Measurements from ENCODE around the gene NCK1.

DNA sequence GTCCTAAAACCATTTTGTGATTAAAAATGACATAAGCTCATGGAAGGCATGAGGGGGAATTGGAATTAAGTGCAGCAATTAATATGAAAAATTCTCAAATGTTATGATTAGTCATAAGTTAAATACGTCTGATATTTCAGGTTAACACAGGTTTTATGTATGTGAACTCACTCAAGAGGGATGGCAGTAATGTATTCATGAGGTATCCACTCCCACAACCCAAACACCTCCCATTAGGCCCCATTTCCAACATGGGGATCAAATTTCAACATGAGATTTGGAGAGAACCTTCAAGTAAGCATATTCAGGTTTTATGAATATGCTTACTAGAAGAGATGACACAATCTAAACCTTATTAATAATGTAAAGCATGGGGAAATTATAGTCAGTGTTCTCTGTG lies 54.2 kb downstream of the NCK1 start:
- TF ChIP-seq, protein P1, sequence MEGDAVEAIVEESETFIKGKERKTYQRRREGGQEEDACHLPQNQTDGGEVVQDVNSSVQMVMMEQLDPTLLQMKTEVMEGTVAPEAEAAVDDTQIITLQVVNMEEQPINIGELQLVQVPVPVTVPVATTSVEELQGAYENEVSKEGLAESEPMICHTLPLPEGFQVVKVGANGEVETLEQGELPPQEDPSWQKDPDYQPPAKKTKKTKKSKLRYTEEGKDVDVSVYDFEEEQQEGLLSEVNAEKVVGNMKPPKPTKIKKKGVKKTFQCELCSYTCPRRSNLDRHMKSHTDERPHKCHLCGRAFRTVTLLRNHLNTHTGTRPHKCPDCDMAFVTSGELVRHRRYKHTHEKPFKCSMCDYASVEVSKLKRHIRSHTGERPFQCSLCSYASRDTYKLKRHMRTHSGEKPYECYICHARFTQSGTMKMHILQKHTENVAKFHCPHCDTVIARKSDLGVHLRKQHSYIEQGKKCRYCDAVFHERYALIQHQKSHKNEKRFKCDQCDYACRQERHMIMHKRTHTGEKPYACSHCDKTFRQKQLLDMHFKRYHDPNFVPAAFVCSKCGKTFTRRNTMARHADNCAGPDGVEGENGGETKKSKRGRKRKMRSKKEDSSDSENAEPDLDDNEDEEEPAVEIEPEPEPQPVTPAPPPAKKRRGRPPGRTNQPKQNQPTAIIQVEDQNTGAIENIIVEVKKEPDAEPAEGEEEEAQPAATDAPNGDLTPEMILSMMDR (IDR thresholded peaks at IDR 0.05; ENCODE audit: low read depth, low read length) = no peak
- no peak for TF ChIP-seq EZH2phosphoT487 (IDR thresholded peaks at IDR 0.05; ENCODE audit: low read depth)
